OCI-LY1 (cell line): Measurements from ENCODE around the gene IL13RA2.

Source experiments
- H2AFZ ChIP-seq: fragments of 200-600 bp; sonication (generic), shearing (Covaris generic); 2 replicates; pipeline ENCODE4 v1.6.0; 2014; ENCODE audit warnings: antibody characterized with exemption, mild to moderate bottlenecking, low read length
- H3F3A ChIP-seq: fragments of 200-600 bp; sonication (generic), shearing (Covaris generic); 2 replicates; pipeline ENCODE4 v1.6.0; 2014; ENCODE audit warnings: mild to moderate bottlenecking, antibody characterized with exemption, low read length, moderate library complexity; ENCODE audit not compliant: insufficient read depth
- H3K27ac ChIP-seq: fragments of 200-600 bp; sonication (generic); 2 replicates; pipeline ENCODE4 v1.5.1; 2014; ENCODE audit warnings: low read length, mixed run types, mild to moderate bottlenecking, low read depth; ENCODE audit not compliant: poor library complexity, severe bottlenecking
- H3K27me3 ChIP-seq: fragments of 200-600 bp; sonication (generic); 2 replicates; pipeline ENCODE4 v1.6.0; 2014; ENCODE audit warnings: antibody characterized with exemption, mild to moderate bottlenecking, low read length, moderate library complexity; ENCODE audit not compliant: insufficient read depth
- H3K36me3 ChIP-seq: fragments of 200-600 bp; sonication (generic); 2 replicates; pipeline ENCODE4 v1.6.1; 2014; ENCODE audit warnings: mild to moderate bottlenecking, antibody characterized with exemption, low read length, moderate library complexity, mixed read lengths; ENCODE audit not compliant: insufficient read depth
- H3K4me1 ChIP-seq: fragments of 200-600 bp; sonication (generic); 2 replicates; pipeline ENCODE4 v1.5.1; 2014; ENCODE audit warnings: mild to moderate bottlenecking, low read length, moderate library complexity; ENCODE audit not compliant: insufficient read depth, severe bottlenecking
- H3K4me2 ChIP-seq: fragments of 200-600 bp; sonication (generic), shearing (Covaris generic); 2 replicates; pipeline ENCODE4 v1.6.1; 2014; ENCODE audit warnings: low read length
- H3K4me3 ChIP-seq: fragments of 200-600 bp; sonication (generic); 2 replicates; pipeline ENCODE4 v1.5.1; 2014; ENCODE audit warnings: low read length, low read depth, mild to moderate bottlenecking, mixed read lengths; ENCODE audit not compliant: poor library complexity, severe bottlenecking
- H3K79me2 ChIP-seq: fragments of 200-600 bp; shearing (Covaris generic); 2 replicates; pipeline ENCODE4 v1.6.1; 2016; ENCODE audit warnings: mixed run types, low read length, mixed read lengths; ENCODE audit not compliant: insufficient read depth
- H3K9ac ChIP-seq: fragments of 200-600 bp; sonication (generic), shearing (Covaris generic); 2 replicates; pipeline ENCODE4 v1.6.1; 2014; ENCODE audit warnings: mild to moderate bottlenecking, low read length, mixed read lengths
- H3K9me2 ChIP-seq: fragments of 200-600 bp; sonication (generic), shearing (Covaris generic); 2 replicates; pipeline ENCODE4 v1.6.1; 2014; ENCODE audit warnings: low read depth, mild to moderate bottlenecking, low read length, mixed read lengths
- H3K9me3 ChIP-seq: fragments of 200-600 bp; shearing (Covaris generic); 2 replicates; pipeline ENCODE4 v1.6.1; 2014; ENCODE audit warnings: low read length, mixed read lengths
- H4K20me1 ChIP-seq: fragments of 200-600 bp; sonication (generic), shearing (Covaris generic); 2 replicates; pipeline ENCODE4 v1.6.0; 2016; ENCODE audit warnings: mild to moderate bottlenecking, low read length; ENCODE audit not compliant: insufficient read depth
- CTCF ChIP-seq: fragments of 200-600 bp; sonication (generic), shearing (Covaris generic); IDR thresholded peaks from 2 replicates; pipeline ENCODE4 v1.5.1; 2017; ENCODE audit warnings: mild to moderate bottlenecking, antibody characterized with exemption, low read length, moderate library complexity, mixed read lengths
- EZH2 ChIP-seq: fragments of 200-600 bp; sonication (generic), shearing (Covaris generic); IDR thresholded peaks from 2 replicates; pipeline ENCODE4 v1.8.0; 2017; ENCODE audit warnings: borderline replicate concordance, mixed run types, mild to moderate bottlenecking, antibody characterized with exemption, low read length, moderate library complexity, mixed read lengths

IL13RA2 gene

DNA sequence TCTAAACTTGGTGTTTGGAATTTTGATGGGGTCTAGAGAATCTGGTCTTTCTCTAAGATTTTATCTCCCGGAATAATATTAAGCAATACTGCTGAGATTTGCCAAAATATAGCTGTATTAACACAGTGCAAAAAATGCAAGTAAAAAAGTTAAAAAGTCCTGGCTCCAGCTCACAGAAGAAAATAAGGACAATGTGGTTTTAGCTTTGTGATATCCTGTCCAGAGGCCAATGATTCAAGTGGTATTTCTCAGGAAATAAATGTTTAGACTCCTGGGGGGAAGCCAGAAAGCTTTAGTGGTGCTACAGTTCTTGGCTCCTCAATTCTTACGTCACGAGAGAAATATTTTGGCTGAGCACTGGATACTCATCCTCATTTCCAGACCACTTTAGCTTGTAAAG lies 40.9 kb upstream of the IL13RA2 start:
- no peak overlapping the region for H3K4me3 ChIP-seq
- no peaks in the 10 kb centered on the region for H3K4me1 ChIP-seq
- H3K79me2 ChIP-seq, result no peaks in the 10 kb centered on the region
- H3K9ac ChIP-seq, result no peak overlapping the region
- TF ChIP-seq CTCF (no peak), EZH2 (no peak)
- H3K4me2 ChIP-seq, result no peak overlapping the region
- H3K27ac ChIP-seq, result no peak overlapping the region
- H3K9me2 ChIP-seq, result no peaks in the 10 kb centered on the region
- no peak overlapping the region for H2AFZ ChIP-seq
- H3F3A ChIP-seq, result no peaks in the 10 kb centered on the region
- no peaks in the 10 kb centered on the region for H3K27me3 ChIP-seq
- H3K9me3 ChIP-seq, result no peaks in the 10 kb centered on the region
- H3K36me3 ChIP-seq, result no peaks in the 10 kb centered on the region
- H4K20me1 ChIP-seq, result no peaks in the 10 kb centered on the region

GRCh38 chrX:115054876-115055275 lies 37.5 kb upstream of the IL13RA2 start:
- no peaks in the 10 kb centered on the region for H3K36me3 ChIP-seq
- no peaks in the 10 kb centered on the region for H3K27me3 ChIP-seq

GRCh38 chrX:115053223-115053622 lies 35.8 kb upstream of the IL13RA2 start:
- Histone ChIP-seq H3K9ac (no peak overlapping the region), H3K36me3 (no peaks in the 10 kb centered on the region), H3K79me2 (no peaks in the 10 kb centered on the region), H3K4me1 (no peaks in the 10 kb centered on the region), H3K27me3 (no peaks in the 10 kb centered on the region), H3K9me3 (no peaks in the 10 kb centered on the region), H3K4me2 (no peak overlapping the region), H3F3A (no peaks in the 10 kb centered on the region), H3K27ac (no peak overlapping the region), H3K4me3 (no peak overlapping the region), H3K9me2 (no peaks in the 10 kb centered on the region), H2AFZ (no peak overlapping the region), H4K20me1 (no peaks in the 10 kb centered on the region)
- TF ChIP-seq EZH2 (no peak), CTCF (no peak)

More at GRCh38 chrX:115054876-115055275, 37.5 kb upstream of the IL13RA2 start:
- Histone ChIP-seq H3F3A (no peaks in the 10 kb centered on the region), H3K9me2 (no peaks in the 10 kb centered on the region), H3K9me3 (no peaks in the 10 kb centered on the region), H3K27ac (no peak overlapping the region), H4K20me1 (no peaks in the 10 kb centered on the region), H3K4me3 (no peak overlapping the region), H3K9ac (no peak overlapping the region), H3K4me1 (no peaks in the 10 kb centered on the region), H3K4me2 (no peak overlapping the region), H2AFZ (no peak overlapping the region), H3K79me2 (no peaks in the 10 kb centered on the region)
- TF ChIP-seq EZH2 (no peak), CTCF (no peak)
